Measurements from ENCODE around the gene RAP1GDS1. TPM values are rescaled to one million over a fixed set of nuclear protein-coding genes. Genes with fewer than 3 reads are reported as not detected.

RAP1GDS1 gene
- total and polyA plus RNA-seq, 2 of the 13 experiments (the other 11 are each of a cell fraction or from before 2014, with no cell fraction given), result 19.3 to 42.5 TPM

GRCh38 chr4:98352940-98353339 is 91.8 kb downstream of the RAP1GDS1 start:
- Histone ChIP-seq H3K9me3 (ENCODE audit: low read length) (no peaks in the 10 kb centered on the region), H3K27me3 (ENCODE audit: control insufficient read depth in 1 of 2, insufficient read depth in 2 of 2, low read length in 2 of 2) (no peaks in the 10 kb centered on the region), H3K36me3 (replicated peaks in 1 of 2; ENCODE audit: control insufficient read depth in 1 of 2, insufficient read depth in 2 of 2, low read length in 2 of 2) (no peaks in the 10 kb centered on the region), H2AFZ (ENCODE audit: low read length) (no peak overlapping the region), H3K4me3 (replicated peaks in 1 of 3; ENCODE audit: insufficient read depth in 1 of 3, low read depth in 2 of 3, low read length in 3 of 3) (no peak overlapping the region), H3K4me1 (ENCODE audit: insufficient read depth, low read length) (no peaks in the 10 kb centered on the region), H3K27ac (ENCODE audit: extremely low read length, insufficient read depth, low read length) (no peak overlapping the region), H3K79me2 (ENCODE audit: insufficient read depth, low read length) (no peaks in the 10 kb centered on the region), H3K4me2 (ENCODE audit: low read depth, low read length) (no peak overlapping the region), H4K20me1 (ENCODE audit: insufficient read depth, low read length) (no peaks in the 10 kb centered on the region), H3K9ac (ENCODE audit: insufficient read depth, low read depth, low read length) (no peak overlapping the region)
- no peak for DNase-seq (ENCODE audit: low spot score)
- ChIA-PET CTCF (ENCODE audit: low intra/inter-chr PET ratio, low total read pairs) (no interaction called here), POLR2A (no interaction called here)
- TF ChIP-seq PBX3 (CRISPR knock-in tag; IDR thresholded peaks at IDR 0.05; ENCODE audit: borderline replicate concordance) (no peak), GLI4 (CRISPR knock-in tag; IDR thresholded peaks at IDR 0.05; ENCODE audit: borderline replicate concordance) (no peak), GTF3A (CRISPR knock-in tag; conservative IDR thresholded peaks at IDR 0.05) (no peak), GTF2F1 (IDR thresholded peaks at IDR 0.05; ENCODE audit: low read length) (no peak), HNRNPK (IDR thresholded peaks at IDR 0.05; ENCODE audit: low read depth, low read length, poor library complexity, severe bottlenecking) (no peak), CSRNP1 (CRISPR knock-in tag; IDR thresholded peaks at IDR 0.05) (no peak), PCBP2 (optimal IDR thresholded peaks at IDR 0.05; ENCODE audit: low read depth, low read length, poor library complexity, severe bottlenecking) (no peak), ZNF34 (CRISPR knock-in tag; IDR thresholded peaks at IDR 0.05; ENCODE audit: borderline replicate concordance) (no peak), SRY (CRISPR knock-in tag; IDR thresholded peaks at IDR 0.05) (no peak)
- intact Hi-C loops (cut with micrococcal nuclease; ENCODE audit: unreplicated experiment) (no loop called here), in situ Hi-C loops (cut with HindIII; ENCODE audit: extremely low pct_ligation_motif_present, low pct_unique_long_range_greater_than_20kb) (no loop called here)
- no peak for FAIRE-seq
- no TSS peak for BruUV-seq (replicated peaks)
- WGBS (ENCODE audit: low lambda C conversion rate), result 94% methylated on average over 4 of the region's 4 CpGs
- ATAC-seq, result no peak

All from HepG2 (cell line).